Liver (tissue), 9 donors: ENCODE measurements around the gene MN1. TPM values are rescaled to one million over a fixed set of nuclear protein-coding genes. Genes with fewer than 3 reads are reported as not detected.

Experiments used
- DNase-seq: peaks from one replicate; pipeline ENCODE4 v3.0.0-alpha.2; 2017; ENCODE audit warnings: low spot score
- H3K27ac ChIP-seq, 2 donors: one replicate each; pipeline ENCODE4 v1.7.0; 2013; ENCODE audit warnings: inconsistent platforms in 2 of 2, low read length in 2 of 2, control low read depth in 1 of 2, low read depth in 1 of 2, mild to moderate bottlenecking in 1 of 2
- H3K27me3 ChIP-seq, 4 donors: one replicate each; pipeline versions ENCODE4 v1.6.1 to v1.7.0; 2013; ENCODE audit warnings: low read length in 3 of 4, inconsistent platforms in 1 of 4, mild to moderate bottlenecking in 1 of 4, moderate library complexity in 1 of 4; ENCODE audit not compliant: control insufficient read depth in 4 of 4, insufficient read depth in 4 of 4
- H3K36me3 ChIP-seq, 4 donors: one replicate each; pipeline versions ENCODE4 v1.6.1 to v1.7.0; 2013; ENCODE audit warnings: low read length in 3 of 4, mild to moderate bottlenecking in 3 of 4, low read depth in 1 of 4, moderate library complexity in 1 of 4; ENCODE audit not compliant: control insufficient read depth in 4 of 4, insufficient read depth in 3 of 4
- H3K4me1 ChIP-seq, 4 donors: one replicate each; pipeline versions ENCODE4 v1.6.1 to v1.7.0; 2013; ENCODE audit warnings: low read length in 3 of 4, mild to moderate bottlenecking in 3 of 4, moderate library complexity in 1 of 4; ENCODE audit not compliant: control insufficient read depth in 4 of 4, insufficient read depth in 4 of 4
- H3K4me3 ChIP-seq, 3 donors: one replicate each; pipeline versions ENCODE4 v1.6.1 to v1.7.0; 2013; ENCODE audit warnings: low read length in 3 of 3, control low read depth in 1 of 3, low read depth in 1 of 3, mild to moderate bottlenecking in 1 of 3
- H3K9ac ChIP-seq, 2 donors: one replicate each; pipeline ENCODE4 v1.7.0; 2013; ENCODE audit warnings: low read length in 2 of 2, mild to moderate bottlenecking in 2 of 2, moderate library complexity in 2 of 2, control low read depth in 1 of 2, low read depth in 1 of 2
- H3K9me3 ChIP-seq, 4 donors: one replicate each; pipeline versions ENCODE4 v1.6.1 to v1.7.0; 2013; ENCODE audit warnings: low read length in 3 of 4; ENCODE audit not compliant: control insufficient read depth in 4 of 4
- ATF3 ChIP-seq: IDR thresholded peaks from 2 replicates; pipeline ENCODE4 v1.6.1; 2016; ENCODE audit warnings: antibody characterized with exemption
- FOXA1 ChIP-seq: IDR thresholded peaks from 2 replicates; pipeline ENCODE4 v1.6.1; 2016; ENCODE audit warnings: antibody characterized with exemption
- GABPA ChIP-seq, 2 donors: IDR thresholded peaks in 1 of 2; conservative IDR thresholded peaks in 1 of 2; 2 replicates each; pipeline ENCODE4 v1.6.1; 2016; ENCODE audit warnings: antibody characterized with exemption in 2 of 2, mild to moderate bottlenecking in 1 of 2, moderate library complexity in 1 of 2
- HNF4G ChIP-seq: IDR thresholded peaks from 2 replicates; pipeline ENCODE4 v1.6.1; 2016; ENCODE audit warnings: antibody characterized with exemption
- JUND ChIP-seq, 2 donors: IDR thresholded peaks; 2 replicates each; pipeline ENCODE4 v1.6.1; 2016; ENCODE audit warnings: antibody characterized with exemption in 2 of 2
- MAX ChIP-seq: IDR thresholded peaks from 2 replicates; pipeline ENCODE4 v1.6.1; 2016; ENCODE audit warnings: antibody characterized with exemption
- NR2F2 ChIP-seq: IDR thresholded peaks from 2 replicates; pipeline ENCODE4 v1.6.1; 2016; ENCODE audit warnings: antibody characterized with exemption
- RAD21 ChIP-seq, 2 donors: IDR thresholded peaks; 2 replicates each; pipeline ENCODE4 v1.6.1; 2016; ENCODE audit warnings: antibody characterized with exemption in 2 of 2, mild to moderate bottlenecking in 2 of 2
- RXRA ChIP-seq, 2 donors: IDR thresholded peaks; 2 replicates each; pipeline ENCODE4 v1.6.1; 2017 to 2018; ENCODE audit warnings: antibody characterized with exemption in 2 of 2, mild to moderate bottlenecking in 1 of 2
- SP1 ChIP-seq: IDR thresholded peaks from 2 replicates; pipeline ENCODE4 v1.6.1; 2018; ENCODE audit warnings: antibody characterized with exemption, mild to moderate bottlenecking
- TAF1 ChIP-seq: conservative IDR thresholded peaks from 2 replicates; pipeline ENCODE4 v1.6.1; 2016; ENCODE audit warnings: antibody characterized with exemption, mild to moderate bottlenecking
- YY1 ChIP-seq: IDR thresholded peaks from 2 replicates; pipeline ENCODE4 v1.6.1; 2016; ENCODE audit warnings: antibody characterized with exemption, mild to moderate bottlenecking
- ZBTB33 ChIP-seq: IDR thresholded peaks from 2 replicates; pipeline ENCODE4 v1.6.1; 2016; ENCODE audit warnings: antibody characterized with exemption
- WGBS: extraction: QIAGEN DNeasy Blood & Tissue Kit; methylation state at CpG from one replicate; pipeline ENCODE4 v1.1.7; 2013; 5-methylcytosine and 5-hydroxymethylcytosine counted together
- polyA plus RNA-seq, 2 donors: library from polyadenylated mRNA; stranded (reverse) in 1 of 2; unstranded in 1 of 2; fragments of 200-250 nt in 1 of 2; fragments of >200 nt in 1 of 2; fragmentation: Nextera tagmentation in 1 of 2; extraction: Ambion mirVana in 1 of 2; gene quantifications; one replicate each; pipeline versions ENCODE4 v1.2.1 to v1.2.3, GENCODE V29; 2013 to 2015
- total RNA-seq, 2 donors: library from RNA; depleted of rRNA; stranded (reverse); fragments of >200 nt; gene quantifications; one replicate each; pipeline ENCODE4 v1.2.3, GENCODE V29; 2014
- TF ChIP-seq, protein P1 (sequence below): fragments of 150-350 bp; IDR thresholded peaks from 2 replicates; pipeline ENCODE4 v1.5.1; 2017; ENCODE audit warnings: improper control_type of control experiment, low read depth, low read length; ENCODE audit not compliant: missing input control
- TF ChIP-seq, protein P2 (sequence below): IDR thresholded peaks from 2 replicates; pipeline ENCODE4 v1.6.1; 2016; ENCODE audit warnings: antibody characterized with exemption, mild to moderate bottlenecking
- donor health status: healthy.
- donor health status: healthy.
- donor health status: healthy.
- donor health status: healthy.
- donor health status: healthy.

Gene MN1
- total and polyA plus RNA-seq, 4 donors = 0.10 to 0.33 (median 0.21) TPM

DNA sequence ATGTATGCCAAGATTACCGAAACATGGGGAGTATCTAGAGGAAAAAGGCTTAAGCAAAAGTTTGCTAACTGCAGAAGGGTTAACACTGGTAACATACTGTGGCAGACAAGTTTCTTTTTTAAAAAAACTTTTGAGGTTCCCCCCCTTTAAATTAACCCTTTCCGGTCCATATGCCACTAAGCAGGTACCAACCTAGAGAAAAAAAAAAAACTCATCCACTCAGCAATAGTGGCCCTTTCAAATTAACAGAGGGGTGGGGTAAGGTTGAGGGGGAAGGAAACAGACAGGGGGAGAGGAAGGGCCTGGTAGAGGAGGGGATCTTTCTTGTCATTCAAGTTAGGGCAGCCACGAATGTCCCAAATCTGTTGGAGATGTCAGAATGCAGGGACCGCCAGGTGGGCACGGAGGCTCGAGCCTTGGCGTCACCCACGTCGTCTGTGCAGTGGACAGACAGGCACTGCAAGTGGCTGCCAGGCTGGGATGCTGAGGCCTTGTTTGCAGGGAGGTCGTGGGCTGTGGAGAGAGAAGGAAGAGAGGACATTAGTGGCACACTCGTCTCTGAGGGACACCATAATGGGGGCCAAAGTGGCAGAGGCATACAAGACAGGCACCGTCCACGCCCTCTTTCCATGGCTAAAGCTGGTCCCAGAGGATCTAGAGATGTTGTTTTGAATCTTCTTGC lies 50.8 kb downstream of the MN1 start:
- Histone ChIP-seq H3K27me3 (no peaks in the 10 kb centered on the region), H3K9ac (no peak overlapping the region), H3K4me1 (no peaks in the 10 kb centered on the region), H3K9me3 (peaks cover 0 to 3% (median 0%) of the 10 kb centered on the region in 4 donors), H3K4me3 (no peak overlapping the region), H3K27ac (no peak overlapping the region), H3K36me3 (no peaks in the 10 kb centered on the region)
- 83% methylated on average over 13 of the region's 13 CpGs for WGBS
- TF ChIP-seq ATF3 (no peak), ZBTB33 (no peak), FOXA1 (no peak), SP1 (no peak), JUND (IDR thresholded peaks at IDR 0.05) (no peak), HNF4G (no peak), RAD21 (IDR thresholded peaks at IDR 0.05) (no peak)
- TF ChIP-seq, protein P1, sequence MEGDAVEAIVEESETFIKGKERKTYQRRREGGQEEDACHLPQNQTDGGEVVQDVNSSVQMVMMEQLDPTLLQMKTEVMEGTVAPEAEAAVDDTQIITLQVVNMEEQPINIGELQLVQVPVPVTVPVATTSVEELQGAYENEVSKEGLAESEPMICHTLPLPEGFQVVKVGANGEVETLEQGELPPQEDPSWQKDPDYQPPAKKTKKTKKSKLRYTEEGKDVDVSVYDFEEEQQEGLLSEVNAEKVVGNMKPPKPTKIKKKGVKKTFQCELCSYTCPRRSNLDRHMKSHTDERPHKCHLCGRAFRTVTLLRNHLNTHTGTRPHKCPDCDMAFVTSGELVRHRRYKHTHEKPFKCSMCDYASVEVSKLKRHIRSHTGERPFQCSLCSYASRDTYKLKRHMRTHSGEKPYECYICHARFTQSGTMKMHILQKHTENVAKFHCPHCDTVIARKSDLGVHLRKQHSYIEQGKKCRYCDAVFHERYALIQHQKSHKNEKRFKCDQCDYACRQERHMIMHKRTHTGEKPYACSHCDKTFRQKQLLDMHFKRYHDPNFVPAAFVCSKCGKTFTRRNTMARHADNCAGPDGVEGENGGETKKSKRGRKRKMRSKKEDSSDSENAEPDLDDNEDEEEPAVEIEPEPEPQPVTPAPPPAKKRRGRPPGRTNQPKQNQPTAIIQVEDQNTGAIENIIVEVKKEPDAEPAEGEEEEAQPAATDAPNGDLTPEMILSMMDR = no peak
- DNase-seq = no peak

DNA sequence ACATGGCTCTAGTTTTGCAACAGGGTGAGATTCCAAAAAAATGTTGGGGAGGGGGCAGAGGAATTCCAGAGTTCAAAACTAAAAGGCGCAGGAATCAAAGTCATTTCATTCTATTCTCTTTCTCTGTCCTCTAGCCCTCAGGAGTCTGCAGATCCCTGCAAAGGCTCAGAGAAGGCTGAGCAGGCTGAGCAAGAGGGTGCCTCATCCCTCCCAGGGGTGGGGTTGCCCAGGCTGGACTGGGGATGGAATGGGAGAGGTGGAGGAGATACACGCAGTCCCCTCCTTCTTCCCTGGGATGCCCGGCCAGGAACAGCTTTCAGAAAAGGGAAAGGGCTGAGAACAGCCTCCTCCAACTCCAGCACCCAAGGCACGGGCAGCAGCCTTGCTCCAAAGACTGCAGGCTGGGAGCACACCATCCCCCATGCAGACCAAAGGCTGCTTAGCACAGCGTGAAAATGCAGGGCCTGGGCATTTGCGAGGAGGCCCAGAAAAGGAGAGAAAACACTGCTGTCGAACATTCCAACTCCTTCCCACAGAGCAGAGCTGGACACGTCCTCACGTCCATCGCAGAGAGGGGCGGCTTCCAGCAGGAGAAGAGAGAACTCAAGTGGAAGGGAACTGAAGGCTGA lies 51.8 kb downstream of the MN1 start:
- TF ChIP-seq, protein P1 = no peak
- TF ChIP-seq RAD21 (IDR thresholded peaks at IDR 0.05) (no peak), GABPA (IDR thresholded peaks at IDR 0.05 in 1 of 2, conservative IDR thresholded peaks at IDR 0.05 in 1 of 2) (no peak), TAF1 (no peak), YY1 (no peak), JUND (IDR thresholded peaks at IDR 0.05) (no peak), RXRA (IDR thresholded peaks at IDR 0.05) (no peak), MAX (no peak), NR2F2 (no peak)
- TF ChIP-seq, protein P2, sequence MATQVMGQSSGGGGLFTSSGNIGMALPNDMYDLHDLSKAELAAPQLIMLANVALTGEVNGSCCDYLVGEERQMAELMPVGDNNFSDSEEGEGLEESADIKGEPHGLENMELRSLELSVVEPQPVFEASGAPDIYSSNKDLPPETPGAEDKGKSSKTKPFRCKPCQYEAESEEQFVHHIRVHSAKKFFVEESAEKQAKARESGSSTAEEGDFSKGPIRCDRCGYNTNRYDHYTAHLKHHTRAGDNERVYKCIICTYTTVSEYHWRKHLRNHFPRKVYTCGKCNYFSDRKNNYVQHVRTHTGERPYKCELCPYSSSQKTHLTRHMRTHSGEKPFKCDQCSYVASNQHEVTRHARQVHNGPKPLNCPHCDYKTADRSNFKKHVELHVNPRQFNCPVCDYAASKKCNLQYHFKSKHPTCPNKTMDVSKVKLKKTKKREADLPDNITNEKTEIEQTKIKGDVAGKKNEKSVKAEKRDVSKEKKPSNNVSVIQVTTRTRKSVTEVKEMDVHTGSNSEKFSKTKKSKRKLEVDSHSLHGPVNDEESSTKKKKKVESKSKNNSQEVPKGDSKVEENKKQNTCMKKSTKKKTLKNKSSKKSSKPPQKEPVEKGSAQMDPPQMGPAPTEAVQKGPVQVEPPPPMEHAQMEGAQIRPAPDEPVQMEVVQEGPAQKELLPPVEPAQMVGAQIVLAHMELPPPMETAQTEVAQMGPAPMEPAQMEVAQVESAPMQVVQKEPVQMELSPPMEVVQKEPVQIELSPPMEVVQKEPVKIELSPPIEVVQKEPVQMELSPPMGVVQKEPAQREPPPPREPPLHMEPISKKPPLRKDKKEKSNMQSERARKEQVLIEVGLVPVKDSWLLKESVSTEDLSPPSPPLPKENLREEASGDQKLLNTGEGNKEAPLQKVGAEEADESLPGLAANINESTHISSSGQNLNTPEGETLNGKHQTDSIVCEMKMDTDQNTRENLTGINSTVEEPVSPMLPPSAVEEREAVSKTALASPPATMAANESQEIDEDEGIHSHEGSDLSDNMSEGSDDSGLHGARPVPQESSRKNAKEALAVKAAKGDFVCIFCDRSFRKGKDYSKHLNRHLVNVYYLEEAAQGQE = no peak
- H3K9me3 ChIP-seq = peaks cover 0 to 3% (median 0%) of the 10 kb centered on the region in 4 donors
- no peak overlapping the region for H3K4me3 ChIP-seq
- WGBS = 61% methylated on average over 11 of the region's 11 CpGs
- H3K36me3 ChIP-seq = no peaks in the 10 kb centered on the region
- no peak overlapping the region for H3K27ac ChIP-seq
- no peaks in the 10 kb centered on the region for H3K4me1 ChIP-seq
- no peak overlapping the region for H3K9ac ChIP-seq
- H3K27me3 ChIP-seq = peaks cover 0 to 4% (median 0%) of the 10 kb centered on the region in 4 donors
- DNase-seq = no peak
